KBM-7 (cell line): ENCODE measurements around the gene ADCYAP1.

Experiments used
- DNase-seq: peaks from one replicate; pipeline ENCODE4 v3.0.0-alpha.2; 2015
- in situ Hi-C: fragments of 300-500 bp; cut with MboI; formaldehyde crosslinking; loops from 2 replicates; pipeline ENCODE4 v1.14.3; 2020; ENCODE audit warnings: low sequenced_read_pairs, low pct_unique_long_range_greater_than_20kb, mixed read lengths

ADCYAP1 gene

DNA sequence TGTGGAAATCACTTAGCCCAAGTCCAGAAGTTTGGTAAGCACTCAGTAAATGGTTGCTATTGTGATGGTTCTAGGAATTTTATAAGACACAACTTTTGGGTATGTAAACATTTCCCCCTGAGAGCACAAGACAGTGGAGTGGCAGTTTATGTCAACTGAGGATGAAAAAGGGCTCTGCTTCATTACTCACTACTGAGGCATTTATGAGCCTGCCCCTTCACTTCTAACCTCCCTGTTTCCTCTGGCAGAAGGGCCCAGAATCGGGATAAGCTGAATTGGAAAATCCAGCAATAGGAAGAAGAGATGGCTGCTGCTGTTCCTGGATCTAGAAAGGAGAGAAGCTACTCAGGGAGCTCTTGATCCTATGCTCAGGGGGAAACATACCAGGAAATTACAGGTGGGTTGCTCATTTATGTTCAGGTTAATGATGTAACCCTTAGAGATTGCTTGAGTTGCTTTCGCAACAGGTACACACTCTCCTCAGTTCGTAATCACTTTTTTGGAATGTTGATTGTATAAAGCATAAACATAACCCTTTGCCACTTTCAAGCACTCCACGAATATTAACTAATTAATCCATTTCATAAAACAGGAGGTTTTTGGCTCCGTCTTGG lies 46.3 kb downstream of the ADCYAP1 start:
- DNase-seq = no peak
- in situ Hi-C loops = no loop called here

DNA sequence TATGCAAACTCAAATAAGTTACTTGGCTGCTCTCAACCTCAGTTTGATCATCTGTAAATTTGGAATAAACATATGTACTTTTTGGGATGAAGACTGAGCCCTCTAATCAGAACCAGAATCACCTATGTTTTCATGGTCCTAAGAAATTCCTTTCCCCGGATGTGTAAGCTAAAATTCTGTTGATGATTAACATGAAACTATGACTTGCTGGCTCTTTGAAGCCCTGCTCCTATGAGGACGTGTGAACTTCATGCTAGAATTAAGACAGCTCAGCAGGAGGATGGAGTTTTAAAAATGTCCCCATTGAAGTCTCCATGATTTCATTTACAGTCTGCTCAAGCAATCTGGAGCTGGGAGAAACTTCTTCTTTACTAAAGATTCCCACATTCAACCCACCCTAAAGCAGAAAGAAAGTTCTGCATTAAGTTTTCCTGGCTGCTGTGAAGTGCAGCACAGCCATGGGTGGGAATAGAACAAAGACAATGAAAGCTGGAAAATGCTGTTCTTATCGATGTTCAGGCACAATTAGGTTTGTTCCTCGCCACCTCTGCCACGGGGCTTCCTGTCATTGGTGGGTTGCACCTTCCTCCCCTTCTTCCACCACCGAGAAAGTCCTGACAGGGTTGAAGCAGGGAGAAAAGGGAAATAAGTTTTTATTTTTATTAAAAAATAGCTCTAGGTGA lies 50.9 kb downstream of the ADCYAP1 start:
- DNase-seq = no peak
- in situ Hi-C loops = no loop called here

DNA sequence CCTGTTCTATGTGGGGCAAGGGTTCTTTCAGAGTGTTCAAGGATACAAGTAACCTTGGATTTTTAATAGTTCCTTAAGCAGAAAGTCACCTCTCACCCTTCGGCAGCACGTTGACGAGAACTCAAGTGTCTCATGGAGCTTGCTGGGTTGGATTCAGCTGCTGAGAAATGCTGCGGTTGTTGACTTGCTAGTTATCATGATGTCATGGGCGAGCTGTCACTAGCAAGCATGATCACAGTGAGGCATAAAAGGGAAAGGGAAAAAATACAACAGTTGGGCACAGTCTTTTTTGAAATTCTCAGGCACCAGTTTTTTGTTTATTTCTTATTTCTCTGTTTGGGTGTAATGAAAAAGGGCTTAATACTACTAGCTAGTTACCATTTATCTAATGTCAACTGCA lies 53.2 kb downstream of the ADCYAP1 start:
- in situ Hi-C loops = no loop called here
- DNase-seq = no peak

DNA sequence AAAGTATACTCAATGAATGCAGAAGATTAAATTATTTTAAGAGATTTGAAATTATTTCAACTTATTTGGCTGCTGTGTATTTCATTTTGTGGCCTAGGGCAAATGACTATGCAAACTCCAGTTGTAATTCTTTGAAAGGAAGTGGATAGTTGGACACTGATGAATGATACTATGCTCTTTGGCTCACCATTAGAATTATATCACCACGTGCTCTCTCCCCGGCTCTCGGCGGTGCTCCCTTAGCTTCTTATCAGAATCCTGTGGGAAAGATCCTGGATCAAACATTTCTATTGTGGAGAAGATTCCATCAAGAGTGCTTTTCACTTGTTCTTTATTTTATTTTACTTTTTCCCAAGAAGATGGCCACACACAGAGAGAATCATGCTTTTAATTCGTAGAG lies 55.2 kb downstream of the ADCYAP1 start:
- DNase-seq = no peak
- in situ Hi-C loops = no loop called here
